GM21390 (cell line): ENCODE measurements around the gene TNRC6A.

Source experiments
- ATAC-seq: cut with Tn5 transposase; IDR thresholded peaks from one replicate; pipeline ENCODE4 v1.9.1; 2021; ENCODE audit not compliant: unreplicated experiment

The TNRC6A gene

DNA sequence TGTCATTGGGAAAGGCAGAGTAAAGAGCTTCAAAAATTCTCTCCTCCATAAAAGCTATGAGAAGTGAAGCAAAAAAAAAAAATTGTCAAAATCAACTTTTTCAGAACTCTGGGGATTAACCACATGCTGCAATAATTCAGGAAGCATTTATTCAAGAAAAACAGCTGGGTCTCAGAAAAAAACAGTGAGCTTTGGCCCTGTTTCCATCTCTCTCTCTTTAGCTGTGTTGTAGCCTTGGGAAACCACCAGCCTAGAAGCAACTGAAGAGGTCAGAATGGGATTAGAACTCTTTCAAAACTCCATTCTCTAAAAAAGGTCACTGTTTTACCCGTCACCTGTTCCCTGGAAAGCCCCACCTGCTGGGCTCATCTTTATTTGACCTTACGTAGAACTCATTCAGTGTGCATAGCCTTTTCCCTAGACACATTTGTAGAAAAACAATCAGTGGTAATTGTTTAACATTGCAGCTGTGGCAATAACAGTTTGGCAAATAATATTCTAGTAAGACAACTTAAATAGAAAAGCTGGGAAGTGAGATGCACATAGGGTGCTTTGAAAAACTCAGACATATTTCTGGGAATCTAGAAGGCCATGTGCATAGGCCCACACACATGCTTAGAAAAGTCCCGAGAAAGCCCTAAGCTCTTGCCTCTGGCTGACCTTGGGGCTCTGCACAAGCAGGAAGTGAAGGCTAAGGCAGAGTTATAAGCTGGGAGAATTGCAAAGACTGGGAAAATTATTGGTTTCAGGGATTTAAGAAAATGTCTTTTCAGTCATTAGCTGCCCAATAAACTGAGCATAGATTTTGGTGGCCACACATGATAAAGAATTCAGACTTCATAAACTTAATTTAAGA lies 134.4 kb downstream of the TNRC6A start:
- no peak for ATAC-seq

- ATAC-seq: no peak
These were observed 139.6 kb downstream of the TNRC6A start for GRCh38 chr16:24869033-24869432.

GRCh38 chr16:24871891-24872290 lies 142.4 kb downstream of the TNRC6A start:
- no peak for ATAC-seq

GRCh38 chr16:24873028-24873427 lies 143.6 kb downstream of the TNRC6A start:
- no peak for ATAC-seq

DNA sequence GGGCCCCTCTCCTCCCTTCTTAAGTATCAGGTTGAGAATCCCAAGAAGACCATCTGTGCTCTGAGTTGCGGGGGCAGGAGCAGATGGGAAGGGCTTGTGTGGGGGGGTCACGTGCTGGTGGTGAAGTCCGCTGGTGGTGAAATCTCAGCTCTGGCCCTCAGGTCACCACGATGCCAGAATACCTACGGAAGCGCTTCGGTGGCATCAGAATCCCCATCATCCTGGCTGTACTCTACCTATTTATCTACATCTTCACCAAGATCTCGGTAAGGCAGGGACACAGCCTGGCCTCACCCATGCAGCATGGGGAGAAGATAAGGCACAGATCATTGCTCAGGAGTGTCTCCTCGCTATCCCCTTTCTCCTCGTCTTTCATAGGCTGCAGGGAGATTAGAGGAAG lies 146.0 kb downstream of the TNRC6A start:
- ATAC-seq: no peak
